ENCODE results near the gene COL1A2. TPM values are rescaled to one million over a fixed set of nuclear protein-coding genes. Genes with fewer than 3 reads are reported as not detected.
A peak's percentile ranks its signal among the peaks of the same experiment; 100 is the strongest.

The COL1A2 gene
- polyA plus RNA-seq, 1 donor from 2014 or later = 2.5 TPM

DNA sequence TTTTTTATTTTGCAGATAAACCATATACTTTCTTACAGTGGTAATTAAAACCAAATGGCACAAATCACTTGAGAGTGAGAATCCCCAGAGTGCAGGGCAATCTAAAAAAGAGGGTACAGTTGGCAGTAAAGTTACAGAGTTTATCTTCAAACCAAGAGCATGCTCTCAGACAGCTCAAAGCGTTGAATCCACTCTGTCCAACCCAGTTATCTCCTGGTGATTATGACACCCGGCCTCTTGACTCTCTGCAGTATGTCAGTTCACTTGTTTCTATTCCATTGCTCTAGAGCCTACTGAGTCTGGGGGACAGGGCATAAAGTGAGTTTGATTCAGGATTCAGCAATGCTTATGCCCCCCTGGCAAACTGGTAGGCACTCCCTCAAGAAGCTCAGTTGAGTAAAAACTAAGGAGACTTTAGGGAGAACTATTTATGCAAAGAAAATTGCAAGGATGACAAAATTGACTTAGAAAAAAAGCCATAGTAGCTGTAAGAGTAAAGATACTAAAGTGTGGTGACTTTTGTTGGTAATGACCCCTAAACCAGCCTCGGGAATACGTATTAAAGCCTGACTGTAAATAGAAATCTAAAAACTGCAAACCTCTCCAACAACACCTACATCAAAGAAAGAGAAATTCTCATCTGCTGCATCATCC is 55.5 kb downstream of the COL1A2 start:
- Histone ChIP-seq H3F3A (ENCODE audit: insufficient read depth, low read length, poor library complexity, severe bottlenecking) (peaks cover 11% of the 10 kb centered on the region), H3K4me3 (ENCODE audit: low read length) (no peak overlapping the region), H3K79me2 (replicated peaks; ENCODE audit: insufficient read depth, low read length) (no peaks in the 10 kb centered on the region), H4K20me1 (ENCODE audit: insufficient read depth) (no peaks in the 10 kb centered on the region), H3K9ac (ENCODE audit: low read length) (no peak overlapping the region), H2AFZ (ENCODE audit: low read depth, low read length) (no peak overlapping the region), H3K9me3 (ENCODE audit: low read length) (no peaks in the 10 kb centered on the region), H3K36me3 (ENCODE audit: insufficient read depth, low read length) (no peaks in the 10 kb centered on the region), H3K27me3 (ENCODE audit: insufficient read depth, low read depth, low read length) (no peaks in the 10 kb centered on the region), H3K9me2 (ENCODE audit: insufficient read depth, low read length) (no peaks in the 10 kb centered on the region), H3K27ac (ENCODE audit: low read length) (no peak overlapping the region), H3K4me2 (ENCODE audit: low read length) (no peak overlapping the region)
- TF ChIP-seq MXI1 (conservative IDR thresholded peaks at IDR 0.05; ENCODE audit: poor library complexity, severe bottlenecking) (no peak), RAD21 (conservative IDR thresholded peaks at IDR 0.05) (no peak), EP300 (conservative IDR thresholded peaks at IDR 0.05; ENCODE audit: poor library complexity, severe bottlenecking) (no peak), POLR2AphosphoS5 (IDR thresholded peaks at IDR 0.05) (no peak)
- TF ChIP-seq, protein P1, sequence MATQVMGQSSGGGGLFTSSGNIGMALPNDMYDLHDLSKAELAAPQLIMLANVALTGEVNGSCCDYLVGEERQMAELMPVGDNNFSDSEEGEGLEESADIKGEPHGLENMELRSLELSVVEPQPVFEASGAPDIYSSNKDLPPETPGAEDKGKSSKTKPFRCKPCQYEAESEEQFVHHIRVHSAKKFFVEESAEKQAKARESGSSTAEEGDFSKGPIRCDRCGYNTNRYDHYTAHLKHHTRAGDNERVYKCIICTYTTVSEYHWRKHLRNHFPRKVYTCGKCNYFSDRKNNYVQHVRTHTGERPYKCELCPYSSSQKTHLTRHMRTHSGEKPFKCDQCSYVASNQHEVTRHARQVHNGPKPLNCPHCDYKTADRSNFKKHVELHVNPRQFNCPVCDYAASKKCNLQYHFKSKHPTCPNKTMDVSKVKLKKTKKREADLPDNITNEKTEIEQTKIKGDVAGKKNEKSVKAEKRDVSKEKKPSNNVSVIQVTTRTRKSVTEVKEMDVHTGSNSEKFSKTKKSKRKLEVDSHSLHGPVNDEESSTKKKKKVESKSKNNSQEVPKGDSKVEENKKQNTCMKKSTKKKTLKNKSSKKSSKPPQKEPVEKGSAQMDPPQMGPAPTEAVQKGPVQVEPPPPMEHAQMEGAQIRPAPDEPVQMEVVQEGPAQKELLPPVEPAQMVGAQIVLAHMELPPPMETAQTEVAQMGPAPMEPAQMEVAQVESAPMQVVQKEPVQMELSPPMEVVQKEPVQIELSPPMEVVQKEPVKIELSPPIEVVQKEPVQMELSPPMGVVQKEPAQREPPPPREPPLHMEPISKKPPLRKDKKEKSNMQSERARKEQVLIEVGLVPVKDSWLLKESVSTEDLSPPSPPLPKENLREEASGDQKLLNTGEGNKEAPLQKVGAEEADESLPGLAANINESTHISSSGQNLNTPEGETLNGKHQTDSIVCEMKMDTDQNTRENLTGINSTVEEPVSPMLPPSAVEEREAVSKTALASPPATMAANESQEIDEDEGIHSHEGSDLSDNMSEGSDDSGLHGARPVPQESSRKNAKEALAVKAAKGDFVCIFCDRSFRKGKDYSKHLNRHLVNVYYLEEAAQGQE (IDR thresholded peaks at IDR 0.05; ENCODE audit: borderline replicate concordance) = no peak

DNA sequence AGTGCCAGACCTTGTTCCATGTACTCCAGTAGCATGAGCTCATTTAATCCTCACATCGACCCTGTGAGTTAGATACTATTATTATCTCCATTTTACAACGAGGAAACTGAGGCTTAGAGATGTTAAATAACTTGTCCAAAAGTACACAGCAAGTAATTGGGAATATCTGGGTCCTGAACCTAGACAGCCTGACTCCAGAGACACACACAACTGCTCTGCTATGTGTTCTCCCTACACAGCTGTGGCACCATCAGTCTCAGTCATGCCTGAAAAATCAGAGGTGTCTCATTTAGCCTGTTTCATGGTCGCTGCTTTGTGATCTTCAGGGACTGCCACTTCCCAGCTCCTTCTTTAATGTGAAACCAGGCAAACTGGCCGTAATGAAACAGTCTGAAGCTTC is 56.5 kb downstream of the COL1A2 start:
- H3K27ac ChIP-seq (ENCODE audit: low read length) = no peak overlapping the region
- peaks cover 5% of the 10 kb centered on the region for H3F3A ChIP-seq (ENCODE audit: insufficient read depth, low read length, poor library complexity, severe bottlenecking)
- no peak overlapping the region for H3K4me3 ChIP-seq (ENCODE audit: low read length)
- no peaks in the 10 kb centered on the region for H3K9me2 ChIP-seq (ENCODE audit: insufficient read depth, low read length)
- peak; percentile 22 for TF ChIP-seq POLR2AphosphoS5 (IDR thresholded peaks at IDR 0.05)
- no peak for TF ChIP-seq SMC3 (conservative IDR thresholded peaks at IDR 0.05; ENCODE audit: poor library complexity)
- no peaks in the 10 kb centered on the region for H3K79me2 ChIP-seq (replicated peaks; ENCODE audit: insufficient read depth, low read length)
- H3K9me3 ChIP-seq (ENCODE audit: low read length) = no peaks in the 10 kb centered on the region
- no peaks in the 10 kb centered on the region for H3K36me3 ChIP-seq (ENCODE audit: insufficient read depth, low read length)
- H2AFZ ChIP-seq (ENCODE audit: low read depth, low read length) = no peak overlapping the region
- H3K9ac ChIP-seq (ENCODE audit: low read length) = no peak overlapping the region
- H3K4me2 ChIP-seq (ENCODE audit: low read length) = no peak overlapping the region
- H4K20me1 ChIP-seq (ENCODE audit: insufficient read depth) = no peaks in the 10 kb centered on the region
- no peaks in the 10 kb centered on the region for H3K27me3 ChIP-seq (ENCODE audit: insufficient read depth, low read depth, low read length)

DNA sequence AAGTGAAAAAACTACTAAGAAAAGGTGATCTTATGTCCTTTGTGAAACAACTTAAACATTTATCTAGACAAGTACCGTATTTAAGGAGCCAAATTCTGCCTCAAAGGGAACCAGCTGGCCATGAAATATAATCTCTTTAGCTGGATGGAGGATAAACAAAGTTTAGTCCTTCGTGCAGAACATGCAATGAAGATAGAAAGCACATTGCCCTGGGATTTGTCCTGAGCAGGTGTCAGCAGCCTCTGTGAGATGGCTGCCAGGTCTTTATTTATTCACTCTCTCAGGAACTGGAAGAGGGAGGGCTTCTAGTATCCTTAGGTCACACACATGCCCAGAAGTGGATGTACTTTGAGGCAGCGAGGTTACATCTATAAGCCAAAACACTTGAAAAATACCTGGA is 57.5 kb downstream of the COL1A2 start:
- Histone ChIP-seq H3K36me3 (ENCODE audit: insufficient read depth, low read length) (no peaks in the 10 kb centered on the region), H3K27me3 (ENCODE audit: insufficient read depth, low read depth, low read length) (no peaks in the 10 kb centered on the region), H3K79me2 (replicated peaks; ENCODE audit: insufficient read depth, low read length) (no peaks in the 10 kb centered on the region), H4K20me1 (ENCODE audit: insufficient read depth) (no peaks in the 10 kb centered on the region), H3K4me3 (ENCODE audit: low read length) (no peak overlapping the region), H3K9me2 (ENCODE audit: insufficient read depth, low read length) (no peaks in the 10 kb centered on the region), H2AFZ (ENCODE audit: low read depth, low read length) (no peak overlapping the region), H3K9ac (ENCODE audit: low read length) (no peak overlapping the region), H3K9me3 (ENCODE audit: low read length) (no peaks in the 10 kb centered on the region), H3K4me2 (ENCODE audit: low read length) (no peak overlapping the region), H3F3A (ENCODE audit: insufficient read depth, low read length, poor library complexity, severe bottlenecking) (no peaks in the 10 kb centered on the region), H3K27ac (ENCODE audit: low read length) (no peak overlapping the region)
- no peak for TF ChIP-seq EZH2 (IDR thresholded peaks at IDR 0.05; ENCODE audit: borderline replicate concordance, insufficient read depth, low read length, poor library complexity, severe bottlenecking)
- TF ChIP-seq, protein P2, sequence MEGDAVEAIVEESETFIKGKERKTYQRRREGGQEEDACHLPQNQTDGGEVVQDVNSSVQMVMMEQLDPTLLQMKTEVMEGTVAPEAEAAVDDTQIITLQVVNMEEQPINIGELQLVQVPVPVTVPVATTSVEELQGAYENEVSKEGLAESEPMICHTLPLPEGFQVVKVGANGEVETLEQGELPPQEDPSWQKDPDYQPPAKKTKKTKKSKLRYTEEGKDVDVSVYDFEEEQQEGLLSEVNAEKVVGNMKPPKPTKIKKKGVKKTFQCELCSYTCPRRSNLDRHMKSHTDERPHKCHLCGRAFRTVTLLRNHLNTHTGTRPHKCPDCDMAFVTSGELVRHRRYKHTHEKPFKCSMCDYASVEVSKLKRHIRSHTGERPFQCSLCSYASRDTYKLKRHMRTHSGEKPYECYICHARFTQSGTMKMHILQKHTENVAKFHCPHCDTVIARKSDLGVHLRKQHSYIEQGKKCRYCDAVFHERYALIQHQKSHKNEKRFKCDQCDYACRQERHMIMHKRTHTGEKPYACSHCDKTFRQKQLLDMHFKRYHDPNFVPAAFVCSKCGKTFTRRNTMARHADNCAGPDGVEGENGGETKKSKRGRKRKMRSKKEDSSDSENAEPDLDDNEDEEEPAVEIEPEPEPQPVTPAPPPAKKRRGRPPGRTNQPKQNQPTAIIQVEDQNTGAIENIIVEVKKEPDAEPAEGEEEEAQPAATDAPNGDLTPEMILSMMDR (IDR thresholded peaks at IDR 0.05; ENCODE audit: poor library complexity, severe bottlenecking) = no peak
- TF ChIP-seq POLR2AphosphoS5 (IDR thresholded peaks at IDR 0.05) = no peak
- TF ChIP-seq SMC3 (conservative IDR thresholded peaks at IDR 0.05; ENCODE audit: poor library complexity) = no peak
